Urinary bladder (tissue), 4 donors: Measurements from ENCODE around the gene ACTN1. TPM values are rescaled to one million over a fixed set of nuclear protein-coding genes. Genes with fewer than 3 reads are reported as not detected.

Experiments
- DNase-seq: peaks from one replicate; pipeline ENCODE4 v3.0.0-alpha.2; 2015; ENCODE audit errors: extremely low spot score
- H3K27ac ChIP-seq: one replicate; pipeline ENCODE4 v1.5.1; 2013; ENCODE audit warnings: low read depth, mild to moderate bottlenecking, moderate library complexity
- H3K36me3 ChIP-seq: one replicate; pipeline ENCODE4 v1.6.1; 2013; ENCODE audit warnings: mild to moderate bottlenecking, moderate library complexity; ENCODE audit not compliant: insufficient read depth
- H3K4me1 ChIP-seq: one replicate; pipeline ENCODE4 v1.6.1; 2013; ENCODE audit warnings: mild to moderate bottlenecking, moderate library complexity; ENCODE audit not compliant: insufficient read depth
- H3K4me3 ChIP-seq: one replicate; pipeline ENCODE4 v1.5.1; 2013; ENCODE audit warnings: low read depth, low read length
- WGBS: extraction: QIAGEN DNeasy Blood & Tissue Kit; methylation state at CpG from one replicate; pipeline ENCODE4 v1.1.7; 2013; 5-methylcytosine and 5-hydroxymethylcytosine counted together
- polyA plus RNA-seq: library from polyadenylated mRNA; stranded (reverse); fragments of 200-250 nt; gene quantifications from one replicate; pipeline ENCODE4 v1.2.3, GENCODE V29; 2013
- total RNA-seq: library from RNA; depleted of rRNA; stranded (reverse); fragments of >200 nt; gene quantifications from one replicate; pipeline ENCODE4 v1.2.3, GENCODE V29; 2014
- donor health status: healthy with polysubstance abuse.
- donor health status: healthy.

ACTN1 gene
- total and polyA plus RNA-seq, 2 donors, result 150 to 723 TPM

DNA sequence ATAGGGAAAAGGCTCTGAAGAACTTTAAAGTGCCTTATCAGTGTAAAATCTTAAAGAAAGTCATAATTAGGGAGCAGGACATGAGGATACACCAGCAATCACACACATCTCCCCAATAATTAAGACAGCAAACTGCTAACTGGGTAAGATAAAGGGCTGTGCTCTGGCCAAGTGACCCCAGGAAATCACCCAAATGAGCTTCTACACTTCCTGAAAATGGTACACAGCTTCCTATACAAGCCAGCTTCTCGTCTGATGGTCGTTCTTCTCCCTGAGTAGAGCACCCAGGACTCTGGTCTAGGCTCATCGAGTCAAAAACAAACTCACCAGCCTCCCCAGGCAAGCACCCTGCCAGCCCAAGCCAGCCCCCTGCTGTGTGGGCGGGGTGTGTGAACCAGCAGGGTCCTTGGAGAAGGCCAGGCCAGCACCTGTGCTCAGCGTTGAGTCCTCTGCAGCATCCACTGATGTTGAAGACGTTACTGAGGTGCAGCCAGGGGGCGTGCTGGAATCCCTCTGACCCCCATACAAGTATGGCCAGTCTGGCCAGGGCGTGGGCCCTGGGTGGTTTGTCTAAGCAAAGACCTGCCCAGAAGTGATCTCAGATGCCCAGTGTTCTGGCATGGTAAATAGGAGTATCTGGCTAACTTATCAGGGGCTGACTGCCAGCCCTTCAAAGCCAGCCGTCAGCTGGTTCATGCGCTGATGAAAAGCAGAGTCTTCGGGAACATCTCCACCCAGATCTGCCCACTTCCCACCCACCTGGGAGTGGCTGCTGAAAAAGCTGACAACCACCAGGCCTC is 41.4 kb downstream of the ACTN1 start:
- Histone ChIP-seq H3K4me3 (no peak overlapping the region), H3K27ac (peak overlapping the region; percentile 73), H3K4me1 (no peaks in the 10 kb centered on the region), H3K36me3 (no peaks in the 10 kb centered on the region)
- WGBS, result 40% methylated on average over 11 of the region's 11 CpGs
- no peak for DNase-seq

- Histone ChIP-seq H3K36me3 (no peaks in the 10 kb centered on the region), H3K27ac (peak overlapping the region; percentile 33), H3K4me3 (no peak overlapping the region), H3K4me1 (no peaks in the 10 kb centered on the region)
- no peak for DNase-seq
- 55% methylated on average over 2 of the region's 2 CpGs for WGBS
These were observed 42.1 kb downstream of the ACTN1 start for GRCh38 chr14:68936980-68937379.

GRCh38 chr14:68936476-68936875 is 42.6 kb downstream of the ACTN1 start:
- Histone ChIP-seq H3K36me3 (no peaks in the 10 kb centered on the region), H3K27ac (peak overlapping the region; percentile 33), H3K4me3 (no peak overlapping the region), H3K4me1 (no peaks in the 10 kb centered on the region)
- DNase-seq, result no peak
- WGBS, result 52% methylated on average over 8 of the region's 8 CpGs

DNA sequence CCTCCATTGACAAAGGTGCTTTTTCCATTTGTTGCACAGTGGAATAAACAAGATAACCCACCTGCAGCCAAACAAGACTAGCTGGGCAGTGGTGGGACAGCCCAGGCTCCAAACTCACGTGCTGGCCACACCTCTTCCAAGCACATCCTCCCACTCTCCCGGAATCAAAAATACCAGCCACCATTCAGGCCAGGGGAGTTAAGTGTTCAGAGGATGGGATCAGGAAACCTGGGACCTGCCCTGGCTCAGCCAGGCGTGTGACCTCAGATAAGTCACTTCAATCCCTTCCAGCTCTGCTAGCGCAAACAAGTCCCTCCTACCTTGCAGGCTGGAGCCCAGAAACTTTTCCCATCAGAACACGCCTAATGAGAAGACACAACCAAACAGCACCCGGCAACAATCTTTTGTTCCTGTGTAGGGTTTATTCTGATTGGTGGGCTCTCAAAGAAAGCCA is 43.3 kb downstream of the ACTN1 start:
- H3K27ac ChIP-seq, result no peak overlapping the region
- H3K36me3 ChIP-seq, result no peaks in the 10 kb centered on the region
- 41% methylated on average over 6 of the region's 6 CpGs for WGBS
- no peak overlapping the region for H3K4me3 ChIP-seq
- DNase-seq, result no peak
- no peaks in the 10 kb centered on the region for H3K4me1 ChIP-seq

GRCh38 chr14:68934066-68934465 is 45.0 kb downstream of the ACTN1 start:
- DNase-seq, result no peak

GRCh38 chr14:68932686-68933085 is 46.4 kb downstream of the ACTN1 start:
- no peaks in the 10 kb centered on the region for H3K4me1 ChIP-seq
- WGBS, result 82% methylated on average over 5 of the region's 5 CpGs
- H3K27ac ChIP-seq, result no peak overlapping the region

More at GRCh38 chr14:68934066-68934465, 45.0 kb downstream of the ACTN1 start:
- WGBS, result 74% methylated on average over 9 of the region's 9 CpGs
- H3K4me3 ChIP-seq, result no peak overlapping the region
- no peaks in the 10 kb centered on the region for H3K36me3 ChIP-seq
- H3K4me1 ChIP-seq, result no peaks in the 10 kb centered on the region
- H3K27ac ChIP-seq, result no peak overlapping the region

DNA sequence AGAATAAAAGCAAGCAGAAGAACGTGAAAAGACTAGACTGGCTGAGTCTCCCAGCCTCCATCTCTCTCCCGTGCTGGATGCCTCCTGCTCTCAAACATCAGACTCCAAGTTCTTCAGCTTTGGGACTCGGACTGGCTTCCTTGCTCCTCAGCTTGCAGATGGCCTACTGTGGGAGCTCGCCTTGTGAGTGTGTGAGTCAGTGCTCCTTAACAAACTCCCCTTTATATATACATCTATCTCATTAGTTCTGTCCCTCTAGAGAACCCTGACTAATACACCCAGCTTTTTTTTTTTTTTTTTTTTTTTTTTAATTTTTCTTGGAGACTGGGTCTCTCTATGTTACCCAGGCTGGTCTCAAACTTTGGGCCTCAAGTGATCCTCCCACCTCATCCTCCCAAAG is 46.9 kb downstream of the ACTN1 start:
- no peak for DNase-seq
- 35% methylated on average over 4 of the region's 4 CpGs for WGBS
- no peak overlapping the region for H3K27ac ChIP-seq
- H3K4me1 ChIP-seq, result no peaks in the 10 kb centered on the region
- H3K4me3 ChIP-seq, result no peak overlapping the region
- H3K36me3 ChIP-seq, result no peaks in the 10 kb centered on the region

More at GRCh38 chr14:68932686-68933085, 46.4 kb downstream of the ACTN1 start:
- H3K4me3 ChIP-seq, result no peak overlapping the region
- no peak for DNase-seq
- no peaks in the 10 kb centered on the region for H3K36me3 ChIP-seq

DNA sequence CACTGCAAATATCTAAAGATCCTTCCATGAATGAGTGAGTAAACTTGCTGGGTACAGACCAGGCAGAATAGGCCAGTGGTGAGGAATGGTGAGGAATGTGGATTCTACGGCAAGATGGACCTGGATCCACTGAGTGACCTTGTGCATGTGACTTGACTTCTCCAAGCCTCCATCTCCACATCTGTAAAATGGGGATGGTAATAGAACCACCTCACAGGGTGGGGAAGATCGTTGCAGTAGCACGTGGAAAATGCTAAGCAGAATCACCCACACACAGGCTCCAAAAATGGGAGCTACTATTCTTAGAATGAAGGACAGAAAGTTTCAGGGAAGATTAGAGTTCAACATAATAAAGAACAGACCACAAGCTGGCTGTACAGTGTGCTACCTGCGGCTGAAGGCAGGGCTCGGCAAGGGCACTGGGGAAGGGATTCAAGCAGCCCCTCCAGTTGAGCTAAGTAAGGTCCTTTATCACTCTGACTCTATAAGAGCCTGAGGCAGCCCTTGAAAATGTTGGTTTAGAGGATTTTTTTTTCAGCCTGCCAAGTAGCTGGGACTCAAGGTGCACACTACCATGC is 47.5 kb downstream of the ACTN1 start:
- WGBS, result 59% methylated on average over 5 of the region's 5 CpGs
- no peak overlapping the region for H3K27ac ChIP-seq
- H3K36me3 ChIP-seq, result no peaks in the 10 kb centered on the region
- no peaks in the 10 kb centered on the region for H3K4me1 ChIP-seq
- H3K4me3 ChIP-seq, result no peak overlapping the region
- DNase-seq, result no peak

DNA sequence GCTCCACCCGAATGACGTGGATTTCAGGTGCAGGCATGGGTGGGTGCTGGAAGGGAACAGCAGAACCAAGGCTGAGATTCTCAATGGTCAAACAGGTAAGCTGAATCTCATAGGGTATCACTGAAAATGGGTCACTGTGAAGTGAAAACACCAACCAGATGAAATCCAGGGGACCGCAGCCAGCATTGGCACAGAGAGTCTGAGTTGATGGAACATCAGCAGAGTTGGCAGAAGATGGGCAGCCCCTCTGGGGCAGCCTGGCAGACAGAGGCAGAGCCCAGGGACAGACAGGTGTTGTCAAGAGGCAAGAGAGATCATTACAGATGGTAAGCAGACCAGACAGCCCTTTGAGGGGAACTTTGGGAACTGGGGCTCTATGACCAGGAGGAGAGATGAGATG is 48.0 kb downstream of the ACTN1 start:
- no peaks in the 10 kb centered on the region for H3K4me1 ChIP-seq
- H3K4me3 ChIP-seq, result no peak overlapping the region

GRCh38 chr14:68929623-68930307 is 49.3 kb downstream of the ACTN1 start:
- no peak overlapping the region for H3K4me3 ChIP-seq
- H3K4me1 ChIP-seq, result no peaks in the 10 kb centered on the region
- H3K27ac ChIP-seq, result no peak overlapping the region
- WGBS, result 64% methylated on average over 12 of the region's 12 CpGs
- no peaks in the 10 kb centered on the region for H3K36me3 ChIP-seq
- no peak for DNase-seq

More for the DNA sequence above, 48.0 kb downstream of the ACTN1 start:
- DNase-seq, result no peak
- WGBS, result 73% methylated on average over 3 of the region's 3 CpGs
- no peaks in the 10 kb centered on the region for H3K36me3 ChIP-seq
- H3K27ac ChIP-seq, result no peak overlapping the region

DNA sequence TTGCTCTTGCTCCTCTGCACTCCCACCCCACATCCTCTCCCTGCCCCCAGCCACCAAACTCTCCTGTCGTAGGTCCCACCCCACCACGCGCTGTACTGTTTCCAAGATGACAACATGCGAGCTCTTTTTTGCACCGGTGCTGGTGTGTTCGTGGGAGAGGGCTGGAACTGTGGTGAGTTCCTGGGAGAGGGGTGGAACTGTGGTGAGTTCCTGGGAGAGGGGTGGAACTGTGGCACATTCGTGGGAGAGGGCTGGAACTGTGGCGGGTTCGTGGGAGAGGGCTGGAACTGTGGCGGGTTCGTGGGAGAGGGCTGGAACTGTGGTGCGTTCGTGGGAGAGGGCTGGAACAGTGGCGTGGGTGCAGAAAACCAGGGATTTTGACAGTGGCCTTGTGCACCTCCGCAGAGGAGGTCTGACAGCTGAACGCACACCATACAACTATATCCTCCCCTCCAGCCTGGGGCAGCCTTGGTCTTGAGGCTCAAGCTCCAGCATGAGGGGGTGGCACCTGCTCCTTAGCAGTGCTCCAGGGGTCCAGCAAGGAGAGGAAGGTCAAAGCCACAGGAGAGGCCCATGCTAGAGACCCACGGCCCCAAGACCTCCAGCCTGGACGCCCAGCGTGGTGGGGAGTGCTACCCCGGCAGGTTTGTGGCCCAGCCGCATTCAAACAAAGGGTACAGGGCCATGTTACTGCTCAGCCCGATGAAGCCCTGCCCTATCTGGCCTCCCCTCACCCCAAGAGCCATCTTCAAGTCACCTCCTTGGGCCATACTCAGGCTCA is 50.1 kb downstream of the ACTN1 start:
- Histone ChIP-seq H3K4me3 (no peak overlapping the region), H3K27ac (no peak overlapping the region), H3K36me3 (no peaks in the 10 kb centered on the region), H3K4me1 (no peaks in the 10 kb centered on the region)
- DNase-seq, result no peak
- 59% methylated on average over 22 of the region's 22 CpGs for WGBS

DNA sequence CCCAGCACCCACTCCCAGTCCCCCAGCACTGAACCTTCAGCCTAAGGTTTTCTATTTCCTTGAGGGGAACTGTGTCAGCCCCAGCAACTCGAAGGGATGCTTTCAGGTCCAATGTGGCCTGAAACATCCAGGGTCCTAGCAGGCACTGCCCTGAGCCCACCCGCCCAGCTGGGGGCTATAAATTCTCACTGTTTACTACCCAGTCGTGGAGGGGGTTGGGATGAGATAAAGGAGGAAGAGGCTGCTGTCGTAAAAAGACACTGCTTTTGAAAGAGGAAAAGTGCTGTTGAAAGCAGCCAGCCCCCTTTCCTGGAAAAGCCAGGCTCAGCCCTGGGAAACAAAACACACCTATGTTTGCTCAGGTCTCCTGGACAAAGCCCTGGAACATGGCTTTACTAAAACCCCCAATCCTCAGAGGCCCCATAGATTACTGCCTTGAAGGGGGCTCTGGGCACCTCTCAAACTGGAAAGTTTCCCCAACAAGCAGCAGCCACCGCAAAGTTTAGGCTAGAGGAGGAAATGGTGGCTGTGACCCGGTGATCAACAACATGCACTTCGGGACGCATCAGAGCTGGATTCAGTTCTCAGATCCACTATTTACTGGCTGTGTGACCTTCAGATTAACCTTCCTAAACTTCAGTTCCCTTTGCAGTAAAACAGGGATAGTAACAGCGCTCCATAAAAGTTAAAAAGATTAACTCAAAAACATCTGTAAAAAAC is 51.0 kb downstream of the ACTN1 start:
- 28% methylated on average over 9 of the region's 9 CpGs for WGBS
- H3K4me1 ChIP-seq, result no peaks in the 10 kb centered on the region
- H3K4me3 ChIP-seq, result no peak overlapping the region
- no peaks in the 10 kb centered on the region for H3K36me3 ChIP-seq
- DNase-seq, result no peak
- H3K27ac ChIP-seq, result no peak overlapping the region

DNA sequence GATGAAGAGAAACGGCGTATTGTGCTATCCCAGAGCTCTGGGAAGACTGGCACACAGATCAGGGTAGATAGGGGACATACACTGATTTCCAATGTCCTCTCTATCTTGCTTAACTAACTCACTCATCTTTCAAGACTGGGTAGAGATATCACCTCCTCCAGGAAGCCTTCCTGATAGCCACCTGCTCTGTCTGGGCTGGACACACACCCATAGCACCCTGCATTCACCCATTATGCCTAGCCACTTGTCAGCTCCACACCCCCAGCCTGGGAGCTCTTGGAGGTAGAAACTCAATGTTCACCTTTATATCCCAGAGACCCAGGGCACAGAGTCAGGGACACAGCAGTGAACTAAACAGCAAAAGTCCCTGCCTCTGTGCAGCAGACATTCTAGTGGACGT is 52.0 kb downstream of the ACTN1 start:
- WGBS, result 76% methylated on average over 3 of the region's 3 CpGs
- DNase-seq, result no peak
- no peak overlapping the region for H3K27ac ChIP-seq
- no peaks in the 10 kb centered on the region for H3K36me3 ChIP-seq
- H3K4me3 ChIP-seq, result no peak overlapping the region
- no peaks in the 10 kb centered on the region for H3K4me1 ChIP-seq
